Keratinocyte (primary cell): ENCODE data around the gene GNG4. TPM values are rescaled to one million over a fixed set of nuclear protein-coding genes. Genes with fewer than 3 reads are reported as not detected.

Source experiments
- DNase-seq: peaks from one replicate; pipeline ENCODE4 v3.0.0-alpha.2; 2011; ENCODE audit warnings: low read depth, missing footprints, low spot score
- FAIRE-seq: peaks from 2 replicates; lab custom pipeline; 2011; peaks lifted over from hg19 to GRCh38; lab: Jason Lieb, UNC
- H2AFZ ChIP-seq: 2 replicates; pipeline ENCODE4 v1.6.0; 2012; ENCODE audit warnings: low read length, control low read depth, inconsistent platforms; ENCODE audit not compliant: control insufficient read depth
- H3K27ac ChIP-seq: 2 replicates; pipeline ENCODE4 v1.5.1; 2011; ENCODE audit warnings: low read length; ENCODE audit not compliant: control insufficient read depth, insufficient read depth
- H3K27me3 ChIP-seq: 3 replicates; pipeline ENCODE4 v1.6.0; 2011; ENCODE audit warnings: low read length; ENCODE audit not compliant: control insufficient read depth, insufficient read depth; ENCODE audit errors: extremely low read depth
- H3K36me3 ChIP-seq, 2 experiments: 2 replicates in 1 of 2; 3 replicates in 1 of 2; pipeline ENCODE4 v1.5.1; 2011; ENCODE audit warnings: low read length in 2 of 2, mild to moderate bottlenecking in 1 of 2; ENCODE audit not compliant: control insufficient read depth in 2 of 2, insufficient read depth in 2 of 2; ENCODE audit errors: extremely low read depth in 1 of 2
- H3K4me1 ChIP-seq: 3 replicates; pipeline ENCODE4 v1.5.1; 2011; ENCODE audit warnings: low read length; ENCODE audit not compliant: control insufficient read depth, insufficient read depth; ENCODE audit errors: extremely low read depth
- H3K4me2 ChIP-seq: 3 replicates; pipeline ENCODE4 v1.6.0; 2011; ENCODE audit warnings: low read depth, low read length; ENCODE audit not compliant: control insufficient read depth, insufficient read depth; ENCODE audit errors: extremely low read depth
- H3K4me3 ChIP-seq, 3 experiments: fragments of 200-600 bp in 1 of 3; sonication (generic) in 1 of 3; 2 replicates in 2 of 3; 3 replicates in 1 of 3; pipeline ENCODE4 v1.5.1; 2011 to 2016; ENCODE audit warnings: low read length in 3 of 3, mild to moderate bottlenecking in 3 of 3, control low read depth in 2 of 3, inconsistent platforms in 1 of 3, low read depth in 1 of 3, mixed read lengths in 1 of 3, mixed run types in 1 of 3, moderate library complexity in 1 of 3; ENCODE audit not compliant: control insufficient read depth in 2 of 3, insufficient read depth in 2 of 3; ENCODE audit errors: extremely low read depth in 1 of 3
- H3K79me2 ChIP-seq: 2 replicates; pipeline ENCODE4 v1.6.0; 2012; ENCODE audit warnings: low read length; ENCODE audit not compliant: control insufficient read depth, insufficient read depth
- H3K9ac ChIP-seq: 3 replicates; pipeline ENCODE4 v1.6.0; 2011; ENCODE audit warnings: low read length; ENCODE audit not compliant: control insufficient read depth, insufficient read depth; ENCODE audit errors: extremely low read depth
- H3K9me1 ChIP-seq: 3 replicates; pipeline ENCODE4 v1.6.0; 2011; ENCODE audit warnings: low read length; ENCODE audit not compliant: control insufficient read depth, insufficient read depth; ENCODE audit errors: extremely low read depth
- H3K9me3 ChIP-seq: 2 replicates; pipeline ENCODE4 v1.5.1; 2012; ENCODE audit warnings: low read depth, low read length; ENCODE audit not compliant: control insufficient read depth
- H4K20me1 ChIP-seq: 3 replicates; pipeline ENCODE4 v1.6.0; 2011; ENCODE audit warnings: low read length; ENCODE audit not compliant: control insufficient read depth, insufficient read depth; ENCODE audit errors: extremely low read depth
- CTCF ChIP-seq, 3 experiments: IDR thresholded peaks in 1 of 3; conservative IDR thresholded peaks in 1 of 3; optimal IDR thresholded peaks in 1 of 3; 2 replicates in 2 of 3; 3 replicates in 1 of 3; pipeline versions ENCODE3 to v1.5.1; 2011; ENCODE audit warnings: low read length in 3 of 3, mild to moderate bottlenecking in 3 of 3, moderate library complexity in 2 of 3, control low read depth in 1 of 3, inconsistent platforms in 1 of 3; ENCODE audit not compliant: insufficient read depth in 2 of 3; ENCODE audit errors: extremely low read depth in 1 of 3
- EZH2 ChIP-seq: IDR thresholded peaks from one replicate; pipeline ENCODE4 v1.6.1; 2012; ENCODE audit warnings: inconsistent platforms, mild to moderate bottlenecking, low read length, moderate library complexity
- dilution Hi-C: fragments of 300-500 bp; cut with MboI; formaldehyde crosslinking; loops from one replicate; pipeline ENCODE4 v1.7.0; 2020; ENCODE audit warnings: low sequenced_read_pairs; ENCODE audit not compliant: extremely low pct_ligation_motif_present
- polyA plus RNA-seq, 5 experiments: library from polyadenylated mRNA; depleted of rRNA in 3 of 5; stranded (reverse) in 3 of 5; stranded (forward) in 1 of 5; unstranded in 1 of 5; fragments of >200 nt; gene quantifications; 1 replicate in 1 of 5; 2 replicates in 3 of 5; 3 replicates in 1 of 5; pipeline versions ENCODE4 v1.2.1 to v1.2.3, GENCODE V29; 2011 to 2012; ENCODE audit warnings: missing spikeins in 2 of 5, low read depth in 1 of 5, low replicate concordance in 1 of 5

Gene GNG4
- polyA plus RNA-seq, 1 donor (not counting 4 experiments of a cell fraction or from before 2014, with no cell fraction given), result 0.07 TPM

- Histone ChIP-seq H3K79me2 (no peaks in the 10 kb centered on the region), H3K4me3 (no peak overlapping the region), H4K20me1 (no peaks in the 10 kb centered on the region), H3K27ac (no peak overlapping the region), H3K9ac (no peak overlapping the region), H3K27me3 (no peaks in the 10 kb centered on the region), H2AFZ (no peak overlapping the region), H3K4me2 (no peak overlapping the region), H3K4me1 (peaks cover 16% of the 10 kb centered on the region), H3K36me3 (no peaks in the 10 kb centered on the region), H3K9me1 (no peaks in the 10 kb centered on the region), H3K9me3 (no peaks in the 10 kb centered on the region)
- DNase-seq, result no peak
- dilution Hi-C loops, result no loop called here
- FAIRE-seq, result no peak
- TF ChIP-seq EZH2 (no peak), CTCF (optimal IDR thresholded peaks at IDR 0.05 in 1 of 3, IDR thresholded peaks at IDR 0.05 in 1 of 3, conservative IDR thresholded peaks at IDR 0.05 in 1 of 3; ENCODE audit: extremely low read depth in 1 of 3, insufficient read depth in 2 of 3, low read length in 3 of 3) (no peak)
These were observed 116.0 kb downstream of the GNG4 start for GRCh38 chr1:235533476-235534168.

- H3K36me3 ChIP-seq, result no peaks in the 10 kb centered on the region
- no peaks in the 10 kb centered on the region for H3K9me1 ChIP-seq
- peak; percentile 25 for DNase-seq
- H2AFZ ChIP-seq, result peak overlapping the region; percentile 54
- no peaks in the 10 kb centered on the region for H3K27me3 ChIP-seq
- TF ChIP-seq EZH2 (no peak), CTCF (optimal IDR thresholded peaks at IDR 0.05 in 1 of 3, IDR thresholded peaks at IDR 0.05 in 1 of 3, conservative IDR thresholded peaks at IDR 0.05 in 1 of 3; ENCODE audit: extremely low read depth in 1 of 3, insufficient read depth in 2 of 3, low read length in 3 of 3) (no peak)
- H3K4me1 ChIP-seq, result peaks cover 16% of the 10 kb centered on the region
- peak; percentile 34 for FAIRE-seq
- no peak overlapping the region for H3K4me3 ChIP-seq
- H3K4me2 ChIP-seq, result peak overlapping the region; percentile 25
- no peaks in the 10 kb centered on the region for H3K9me3 ChIP-seq
- dilution Hi-C loops, result no loop called here
- no peaks in the 10 kb centered on the region for H3K79me2 ChIP-seq
- H3K27ac ChIP-seq, result peak overlapping the region; percentile 87
- no peaks in the 10 kb centered on the region for H4K20me1 ChIP-seq
- H3K9ac ChIP-seq, result peak overlapping the region; percentile 44
These were observed 117.2 kb downstream of the GNG4 start for GRCh38 chr1:235532360-235532759.
